ENCODE results near the gene RCL1.

- TF ChIP-seq POLR2AphosphoS5 (IDR thresholded peaks at IDR 0.05; ENCODE audit: low read depth, low read length): no peak
- no peak for TF ChIP-seq TAF1 (IDR thresholded peaks at IDR 0.05; ENCODE audit: borderline replicate concordance, insufficient read depth, low read length)
Measured at GRCh38 chr9:4811824-4812223, 19.1 kb downstream of the RCL1 start.

Data from PFSK-1 (cell line).